Astrocyte of the cerebellum (primary cell): ENCODE results near the gene COX11.

Experiments
- DNase-seq: peaks from one replicate; pipeline ENCODE4 v3.0.0-alpha.2; 2011; ENCODE audit warnings: low read depth
- H3K4me3 ChIP-seq: 2 replicates; pipeline ENCODE4 v1.5.1; 2011; ENCODE audit warnings: mild to moderate bottlenecking, low read depth, low read length, moderate library complexity
- CTCF ChIP-seq: IDR thresholded peaks from 2 replicates; pipeline ENCODE4 v1.5.1; 2012; ENCODE audit warnings: low read length, low read depth, moderate library complexity, mild to moderate bottlenecking; ENCODE audit errors: missing control alignments
- in situ Hi-C: cut with HindIII; loops from 2 replicates; pipeline ENCODE4 v1.10.0; 2017; ENCODE audit warnings: low sequenced_read_pairs

COX11 gene

GRCh38 chr17:54968262-54968987 is at the start of gene COX11, which contains the start of gene STXBP4:
TSS of gene COX11 (minus strand) at chr17:54968654. CDS start at chr17:54968646, 8 bp downstream.
TSS of gene STXBP4 (plus strand) at chr17:54968765. CDS start at chr17:54986220, 17,455 bp downstream.
- H3K4me3 ChIP-seq = peak within 1 kb of the TSS; percentile 77
- in situ Hi-C loops = no loop called here
- DNase-seq = peak; percentile 91
- TF ChIP-seq CTCF = peak; percentile 6

- H3K4me3 ChIP-seq = no peak overlapping the region
- DNase-seq = no peak
- in situ Hi-C loops = no loop called here
These were observed 37.1 kb upstream of the COX11 start for GRCh38 chr17:55005520-55005919.

GRCh38 chr17:55004484-55004883 is 36.0 kb upstream of the COX11 start:
- H3K4me3 ChIP-seq = no peak overlapping the region
- TF ChIP-seq CTCF = no peak
- in situ Hi-C loops = no loop called here
- no peak for DNase-seq

More at GRCh38 chr17:55005520-55005919, 37.1 kb upstream of the COX11 start:
- TF ChIP-seq CTCF = peak; percentile 51

GRCh38 chr17:55002458-55002857 is 34.0 kb upstream of the COX11 start:
- in situ Hi-C loops = no loop called here
- TF ChIP-seq CTCF = no peak
- no peak overlapping the region for H3K4me3 ChIP-seq
- no peak for DNase-seq

- in situ Hi-C loops = loop anchor here (5.0 kb wide), 1 partner anchor 291 kb away; no protein-coding TSS in a partner anchor
- TF ChIP-seq CTCF = no peak
- H3K4me3 ChIP-seq = no peak overlapping the region
- DNase-seq = no peak
These were observed 28.0 kb upstream of the COX11 start for GRCh38 chr17:54996441-54996840.

- in situ Hi-C loops = no loop called here
- H3K4me3 ChIP-seq = no peak overlapping the region
- DNase-seq = peak; percentile 35
- peak; percentile 46 for TF ChIP-seq CTCF
These were observed 24.6 kb upstream of the COX11 start for GRCh38 chr17:54992797-54993639.
